ENCODE data around the gene TK1.

GRCh38 chr17:78144147-78144719 is 42.6 kb downstream of the TK1 start:
- TF ChIP-seq, protein P1, sequence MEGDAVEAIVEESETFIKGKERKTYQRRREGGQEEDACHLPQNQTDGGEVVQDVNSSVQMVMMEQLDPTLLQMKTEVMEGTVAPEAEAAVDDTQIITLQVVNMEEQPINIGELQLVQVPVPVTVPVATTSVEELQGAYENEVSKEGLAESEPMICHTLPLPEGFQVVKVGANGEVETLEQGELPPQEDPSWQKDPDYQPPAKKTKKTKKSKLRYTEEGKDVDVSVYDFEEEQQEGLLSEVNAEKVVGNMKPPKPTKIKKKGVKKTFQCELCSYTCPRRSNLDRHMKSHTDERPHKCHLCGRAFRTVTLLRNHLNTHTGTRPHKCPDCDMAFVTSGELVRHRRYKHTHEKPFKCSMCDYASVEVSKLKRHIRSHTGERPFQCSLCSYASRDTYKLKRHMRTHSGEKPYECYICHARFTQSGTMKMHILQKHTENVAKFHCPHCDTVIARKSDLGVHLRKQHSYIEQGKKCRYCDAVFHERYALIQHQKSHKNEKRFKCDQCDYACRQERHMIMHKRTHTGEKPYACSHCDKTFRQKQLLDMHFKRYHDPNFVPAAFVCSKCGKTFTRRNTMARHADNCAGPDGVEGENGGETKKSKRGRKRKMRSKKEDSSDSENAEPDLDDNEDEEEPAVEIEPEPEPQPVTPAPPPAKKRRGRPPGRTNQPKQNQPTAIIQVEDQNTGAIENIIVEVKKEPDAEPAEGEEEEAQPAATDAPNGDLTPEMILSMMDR (IDR thresholded peaks at IDR 0.05): peak in 1 of 6 experiments; percentile 10
- no peak for TF ChIP-seq POLR2A (IDR thresholded peaks at IDR 0.05)
